Stimulated activated CD4-positive, alpha-beta T cell treated with anti-CD3 and anti-CD28 coated beads, Interleukin-15, amount 100 ng/mL, for 1 hour (primary cell): ENCODE data around the gene IFNL1.
"Not testable (repeated sequence)": the region's sequence is repeated elsewhere in the genome, so short reads cannot be mapped to it uniquely, and the experiment has no call there.

Experiments
- DNase-seq, 2 donors: peaks; one replicate each; pipeline ENCODE4 v3.0.0-alpha.2; 2020; ENCODE audit warnings: low read depth in 1 of 2, low spot score in 1 of 2

Gene IFNL1

DNA sequence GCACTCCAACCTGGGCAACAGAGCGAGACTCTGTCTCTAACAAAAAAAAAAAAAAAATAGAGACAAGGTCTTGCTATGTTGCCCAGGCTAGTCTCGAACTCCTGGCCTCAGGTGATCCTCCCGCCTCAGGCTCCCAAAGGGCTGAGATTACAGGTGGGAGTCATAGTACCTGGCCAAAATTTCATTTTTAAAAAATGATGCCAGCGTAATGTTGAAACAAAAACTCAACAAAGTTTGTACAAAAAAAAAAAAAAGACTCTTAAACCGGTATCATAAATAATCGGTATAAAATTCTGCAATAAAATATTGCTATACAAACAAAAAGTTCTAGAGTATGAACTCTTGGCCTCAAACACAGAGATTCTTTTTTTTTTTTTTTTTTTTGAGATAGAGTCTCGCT, 36.1 kb downstream of the IFNL1 start:
- no peak for DNase-seq

GRCh38 chr19:39332738-39333137, 36.5 kb downstream of the IFNL1 start:
- DNase-seq, result not testable (repeated sequence)

DNA sequence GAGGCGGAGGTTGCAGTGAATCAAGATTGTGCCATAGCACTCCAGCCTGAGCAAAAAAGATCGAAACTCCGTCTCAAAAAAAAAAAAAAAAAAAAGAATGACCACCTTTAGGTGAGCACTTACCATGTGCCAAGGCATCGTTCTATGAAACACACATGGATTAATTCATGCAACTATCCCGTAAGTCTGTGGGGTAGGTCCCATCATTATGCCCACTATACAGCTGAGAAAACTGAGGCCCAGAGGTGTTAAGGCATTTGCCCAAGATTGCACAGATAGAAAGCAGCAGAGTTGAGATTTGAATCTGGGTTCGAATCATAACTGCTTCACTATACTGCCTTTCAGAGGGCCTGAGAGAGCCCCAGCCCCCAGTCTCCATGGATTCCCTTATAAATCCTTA, 37.3 kb downstream of the IFNL1 start:
- DNase-seq, result no peak

DNA sequence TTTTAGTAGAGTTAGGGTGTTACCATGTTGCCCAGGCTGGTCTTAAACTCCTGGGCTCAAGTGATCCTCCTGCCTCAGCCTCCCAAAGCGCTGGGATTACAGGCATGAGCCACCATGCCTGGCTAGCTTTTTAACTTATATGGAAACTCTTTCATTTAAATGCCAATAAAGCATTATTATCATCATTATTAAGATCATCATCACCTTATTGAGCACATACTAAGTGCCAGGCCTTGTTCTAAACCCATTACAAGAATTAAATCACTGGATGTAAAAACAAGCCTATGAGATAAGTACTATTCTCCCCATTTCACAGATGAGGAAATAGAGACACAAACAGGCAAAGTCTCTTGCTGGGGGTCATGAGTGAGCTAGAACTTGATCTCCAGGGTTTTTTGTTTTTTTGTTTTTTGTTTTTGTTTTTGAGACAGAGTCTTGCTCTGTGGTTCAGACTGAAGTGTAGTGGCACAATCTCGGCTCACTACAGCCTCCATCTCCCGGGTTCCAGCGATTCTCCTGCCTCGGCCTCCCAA, 38.3 kb downstream of the IFNL1 start:
- DNase-seq, result no peak

DNA sequence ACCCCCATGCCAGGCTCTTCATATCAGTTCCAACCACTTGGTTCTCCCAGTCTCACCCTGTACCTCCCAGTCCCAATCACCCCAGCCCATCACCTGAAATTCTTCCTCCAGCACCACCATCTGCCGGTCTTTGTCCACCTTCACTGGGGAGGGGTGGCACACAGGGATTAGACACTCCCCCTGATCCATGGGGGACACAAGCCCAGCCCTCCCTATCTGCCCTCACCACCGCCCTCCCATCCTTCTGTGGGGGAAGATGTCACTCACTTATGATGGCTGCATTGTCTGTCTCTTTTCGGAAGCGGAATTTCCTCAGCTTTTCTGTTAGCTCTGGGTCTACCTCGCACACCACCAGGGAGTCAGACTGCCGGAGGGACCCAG, 39.0 kb downstream of the IFNL1 start:
- no peak for DNase-seq

- no peak for DNase-seq
Observed at GRCh38 chr19:39336483-39336882, 40.3 kb downstream of the IFNL1 start.

DNA sequence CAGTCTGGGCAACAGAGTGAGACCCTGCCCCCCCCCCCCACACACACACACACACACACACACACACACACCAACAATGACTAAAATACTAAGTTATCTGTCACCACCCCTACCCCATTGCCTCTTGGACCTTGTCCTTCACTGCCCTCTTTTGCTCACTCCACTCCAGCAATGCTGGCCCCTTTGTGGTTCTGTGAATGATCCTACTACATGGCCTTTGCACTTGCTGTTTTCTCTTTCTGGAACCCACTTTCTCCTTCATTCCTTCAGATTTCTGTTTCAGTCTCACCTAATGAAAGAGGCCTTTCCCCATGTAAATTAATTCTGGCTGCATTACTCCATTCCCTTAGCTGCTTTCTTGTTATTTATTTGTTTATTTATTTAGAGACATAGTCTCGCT, 43.5 kb downstream of the IFNL1 start:
- no peak for DNase-seq

- not testable (repeated sequence) for DNase-seq
Observed at GRCh38 chr19:39340156-39340555, 43.9 kb downstream of the IFNL1 start.

DNA sequence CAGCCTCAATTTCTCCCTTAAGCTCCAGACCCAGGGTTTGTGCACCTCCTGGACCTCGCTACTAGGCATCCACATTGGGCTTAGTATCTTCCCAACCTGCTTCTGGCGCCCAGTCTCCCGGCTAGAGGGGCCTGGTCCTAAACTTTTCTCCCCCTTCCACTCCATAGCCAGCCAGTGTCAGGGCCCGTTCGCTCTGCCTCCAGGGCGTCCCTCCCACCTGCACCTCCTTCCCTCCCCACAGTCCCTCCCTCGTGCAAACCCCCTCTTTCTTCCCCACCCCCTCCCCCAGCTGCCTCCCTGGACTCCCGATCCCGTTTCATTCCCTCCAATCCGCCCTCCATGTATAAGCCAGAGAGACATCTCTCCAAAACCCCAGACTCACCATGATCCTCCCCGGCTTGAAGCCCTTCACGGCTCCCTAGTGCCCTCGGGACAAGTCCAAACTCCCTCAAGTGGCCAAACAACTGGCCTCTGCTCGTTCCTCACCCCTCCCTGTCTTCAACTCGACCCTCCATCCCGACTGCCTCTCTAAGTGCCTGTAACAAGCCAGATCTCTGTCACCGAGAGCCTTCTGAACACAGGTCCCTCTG, 45.0 kb downstream of the IFNL1 start:
- no peak for DNase-seq

DNA sequence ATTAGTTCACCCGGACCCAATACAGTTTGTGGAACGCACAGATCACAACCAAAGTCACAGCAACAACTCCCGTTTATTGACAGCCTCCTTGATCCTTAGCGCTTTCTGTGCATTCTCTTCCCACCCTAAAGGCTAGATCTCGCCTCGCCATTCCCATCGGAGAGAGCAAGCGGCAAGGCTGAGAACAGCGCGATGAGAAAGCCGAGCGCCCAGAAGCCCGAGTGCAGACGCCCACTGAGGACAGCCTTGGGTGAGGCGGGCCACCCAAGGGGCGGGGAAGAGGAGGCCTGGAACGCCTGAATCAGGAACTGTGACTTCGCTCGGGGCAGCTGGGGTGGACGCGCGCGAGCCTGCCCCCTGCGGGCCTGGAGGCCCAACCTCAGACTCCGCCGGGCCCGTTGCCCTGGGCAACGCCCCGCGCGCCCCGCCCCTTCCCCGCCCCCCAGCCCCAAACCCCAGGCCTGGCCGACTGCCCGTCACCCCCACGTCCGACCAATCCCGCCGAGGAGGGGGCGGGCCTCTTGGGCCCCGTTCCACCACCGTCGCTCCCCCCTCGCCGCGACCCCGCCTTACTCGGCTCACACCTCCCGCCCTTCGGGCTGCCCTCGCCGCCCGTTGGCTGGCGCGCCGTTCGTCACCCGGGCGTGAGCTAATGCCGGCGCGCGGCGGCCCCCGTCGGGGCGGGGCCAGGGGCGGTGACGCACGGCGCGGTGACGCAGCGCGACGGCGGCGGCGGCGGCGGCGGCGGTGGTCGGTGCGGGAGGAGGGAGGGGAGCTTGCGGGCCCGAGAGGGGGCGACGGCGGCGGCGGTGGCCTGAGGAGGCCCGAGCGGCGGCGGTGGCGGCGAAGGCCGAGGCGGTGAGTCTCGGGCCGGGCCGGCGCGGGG, 45.8 kb downstream of the IFNL1 start, which contains the start of gene SAMD4B:
TSS of gene SAMD4B (plus strand) at position 703 of the 886 bp plus-strand sequence. CDS start 14,473 bp downstream, outside the sequence.
- peak; percentile 98 to 99 for DNase-seq

- DNase-seq, result no peak
Observed at GRCh38 chr19:39342647-39343305, 46.6 kb downstream of the IFNL1 start.

DNA sequence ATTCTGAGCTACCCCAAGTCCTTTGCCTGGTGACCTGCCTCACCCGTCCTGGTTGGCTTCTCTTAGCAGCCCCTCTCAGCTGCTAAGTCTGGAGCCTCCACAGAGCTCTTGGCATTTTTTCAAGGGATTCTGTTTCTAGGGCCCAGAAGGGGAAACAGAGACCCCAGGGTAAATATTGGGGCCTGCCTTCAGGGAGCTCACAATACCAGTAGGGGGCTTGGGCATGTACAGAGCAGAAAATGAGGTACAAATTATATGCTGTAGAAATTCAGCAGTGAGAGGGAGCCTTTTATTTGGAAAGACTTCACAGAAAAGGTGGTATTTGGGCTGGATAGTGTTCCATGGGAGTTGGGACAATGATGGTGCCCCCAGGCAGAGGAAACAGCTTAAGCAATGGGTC, 49.7 kb downstream of the IFNL1 start:
- DNase-seq, result no peak

DNA sequence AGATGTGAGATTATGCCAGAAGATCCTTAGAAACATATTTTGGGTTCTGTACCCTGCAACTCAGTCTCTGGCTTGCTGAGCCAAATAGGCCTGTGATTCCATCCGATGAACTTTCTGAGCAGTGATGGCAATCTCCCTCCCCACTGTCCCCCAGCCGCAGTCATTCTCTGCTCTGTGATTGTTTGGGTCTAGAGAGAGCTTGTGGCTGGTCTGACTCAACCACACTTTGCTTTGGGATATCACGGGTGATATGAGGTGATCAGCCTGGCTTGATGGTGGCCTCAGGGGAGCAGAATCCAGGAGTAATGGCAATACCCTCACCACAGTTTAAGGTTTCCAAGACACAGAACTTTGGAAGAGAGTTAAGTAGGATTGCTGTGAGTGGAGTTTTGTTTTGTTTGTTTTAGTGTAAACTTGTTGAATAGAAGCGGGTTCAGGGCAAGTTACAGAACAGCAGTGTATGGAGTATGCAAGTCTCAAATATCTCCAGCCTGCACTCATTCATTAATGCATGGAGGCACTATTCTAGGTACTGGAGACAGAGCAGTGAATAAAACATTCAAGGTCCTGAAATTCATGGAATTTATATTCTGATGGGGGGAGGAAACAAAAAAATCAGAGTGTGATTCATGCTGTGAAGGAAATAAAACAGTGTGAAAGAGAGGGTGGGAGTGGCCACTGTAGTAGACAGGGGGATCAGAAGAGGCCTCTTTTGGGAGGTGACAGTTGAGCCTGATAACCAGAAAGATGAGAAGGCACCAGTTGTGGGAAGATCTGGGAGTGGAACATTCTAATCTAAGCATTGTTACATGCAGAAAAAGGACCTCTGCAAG, 51.3 kb downstream of the IFNL1 start:
- DNase-seq, result no peak
